HG03039 (cell line): ENCODE data around the gene COMTD1.
A peak's percentile ranks its signal among the peaks of the same experiment; 100 is the strongest.

Experiments
- ATAC-seq: cut with Tn5 transposase; IDR thresholded peaks from one replicate; pipeline ENCODE4 v1.9.1; 2021; ENCODE audit warnings: mild to moderate bottlenecking, moderate library complexity; ENCODE audit not compliant: unreplicated experiment

COMTD1 gene

GRCh38 chr10:75235375-75236177, at the start of gene COMTD1:
Gene COMTD1 (minus strand): TSS chr10:75235957. CDS start chr10:75235928, 29 bp downstream.
- peak; percentile 63 for ATAC-seq

- ATAC-seq, result no peak
Measured at GRCh38 chr10:75283671-75284470, 48.1 kb upstream of the COMTD1 start.

GRCh38 chr10:75283078-75283670, 47.4 kb upstream of the COMTD1 start:
- no peak for ATAC-seq

GRCh38 chr10:75281974-75282373, 46.2 kb upstream of the COMTD1 start:
- ATAC-seq, result no peak

DNA sequence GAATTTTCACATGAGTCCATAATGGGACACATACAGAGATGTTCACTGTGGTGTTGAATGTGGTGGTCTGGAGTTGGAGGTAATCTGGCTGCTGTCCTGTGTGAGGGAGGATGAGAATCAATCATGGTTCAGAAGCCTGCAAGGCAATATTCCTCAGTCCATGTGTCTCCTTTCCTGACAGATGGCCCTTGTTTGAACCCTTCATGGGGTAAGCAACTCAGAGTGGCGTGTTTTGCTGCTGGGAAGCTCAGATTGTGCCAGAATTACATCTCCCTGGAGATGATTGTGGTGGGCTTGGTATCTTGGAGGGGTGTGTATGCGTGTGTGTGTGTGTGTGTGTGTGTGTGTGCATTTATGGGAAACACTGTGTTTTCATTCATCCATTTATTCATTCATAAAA, 44.5 kb upstream of the COMTD1 start:
- ATAC-seq, result no peak

DNA sequence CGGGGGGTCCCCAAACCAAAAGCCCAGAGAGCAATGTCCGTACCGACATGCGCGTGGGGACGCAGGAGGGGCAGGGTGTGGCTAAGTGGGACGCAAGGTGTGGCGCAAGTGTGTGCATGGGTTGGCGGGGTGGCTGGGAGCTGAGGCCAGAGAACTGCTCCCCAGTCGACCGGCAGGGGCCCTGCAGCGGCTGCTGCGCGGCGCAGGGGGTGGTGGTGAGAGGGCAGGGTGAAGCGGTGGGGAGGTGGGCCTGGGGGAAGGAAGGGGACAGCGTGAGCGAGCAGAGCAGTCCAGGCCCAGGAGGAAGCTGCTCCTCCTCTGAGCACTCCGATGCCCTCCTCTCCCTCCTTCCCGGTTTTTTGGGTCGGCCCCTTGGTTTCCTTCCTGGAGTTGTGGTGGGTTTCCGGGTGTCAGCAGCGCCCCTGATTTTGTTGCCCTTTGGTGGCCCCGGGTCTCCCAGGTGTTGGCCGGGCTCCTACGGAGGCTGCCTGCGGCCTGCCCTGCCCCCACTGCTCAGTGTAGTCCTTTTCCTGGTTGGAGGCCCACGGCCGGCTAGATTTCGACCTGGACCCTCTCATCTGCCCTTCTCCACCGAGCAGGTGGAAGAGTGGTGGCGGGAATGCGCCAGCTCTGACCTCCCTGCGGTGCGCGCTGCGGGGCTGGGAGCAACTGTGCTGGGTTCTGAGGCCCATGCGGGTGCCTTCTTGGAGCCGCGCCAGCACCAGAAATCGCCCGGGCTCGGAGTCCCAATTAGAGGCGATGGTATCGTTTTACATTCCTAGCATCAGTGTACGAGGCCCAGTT, 40.5 kb upstream of the COMTD1 start:
- no peak for ATAC-seq

DNA sequence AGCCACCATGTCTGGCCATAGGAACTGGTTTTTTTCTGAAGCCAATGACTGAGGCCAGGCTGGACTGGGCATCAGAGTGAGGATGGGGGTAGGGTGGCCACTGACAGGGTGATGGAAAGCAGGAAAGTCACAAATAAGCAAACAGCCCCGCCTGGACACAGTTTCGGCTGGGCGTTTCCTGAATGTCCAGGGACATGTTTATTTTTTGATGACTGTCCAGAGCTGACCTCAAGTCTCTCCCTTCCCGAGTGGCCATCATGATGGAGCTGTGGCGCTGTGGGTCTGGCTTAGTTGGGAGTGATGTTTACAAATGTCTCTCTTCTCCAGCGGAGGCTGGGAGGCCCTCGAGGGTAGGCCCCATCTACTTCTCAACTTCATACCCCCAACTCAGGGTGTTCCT, 37.1 kb upstream of the COMTD1 start:
- ATAC-seq, result no peak

DNA sequence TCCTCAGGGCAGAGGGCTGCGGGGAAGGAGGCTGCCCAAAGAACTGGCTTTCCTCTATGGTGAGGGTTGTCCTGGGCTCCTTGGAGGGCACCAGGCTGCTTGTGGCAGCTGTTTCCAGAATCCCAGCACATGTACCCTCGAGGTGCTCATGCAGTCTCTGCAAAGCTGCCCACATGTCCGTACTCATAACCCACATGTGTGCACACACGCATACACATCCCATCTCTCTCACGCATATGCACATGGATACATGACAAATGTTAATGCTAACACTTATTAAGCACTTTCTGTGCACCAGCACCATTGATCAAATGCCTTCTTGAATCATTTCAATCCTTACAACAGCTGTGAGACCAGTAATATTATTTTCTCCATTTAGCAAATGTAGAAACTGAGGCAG, 36.3 kb upstream of the COMTD1 start:
- ATAC-seq, result no peak

GRCh38 chr10:75269605-75270004, 33.8 kb upstream of the COMTD1 start:
- ATAC-seq, result no peak

- no peak for ATAC-seq
Measured at GRCh38 chr10:75266945-75267344, 31.2 kb upstream of the COMTD1 start.

DNA sequence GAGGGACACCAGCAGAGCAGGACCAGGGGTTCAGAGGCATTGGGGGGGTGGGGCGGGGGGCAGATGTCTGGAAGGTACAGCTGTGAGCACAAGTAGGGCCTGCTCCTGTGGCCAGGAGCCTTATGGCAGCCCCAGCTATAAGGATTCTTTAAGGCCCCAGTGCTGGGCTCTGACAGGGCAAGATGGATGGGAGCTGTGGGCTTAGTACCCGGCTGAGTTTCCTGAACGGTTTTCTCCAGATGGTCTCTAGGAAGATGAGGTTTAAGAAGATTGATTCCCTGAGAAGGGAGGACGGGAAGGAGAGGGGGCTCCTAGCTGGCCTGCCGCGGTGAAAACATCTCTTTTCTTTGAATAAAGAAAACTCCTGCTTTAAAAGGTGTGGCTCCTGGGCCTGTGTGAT, 30.1 kb upstream of the COMTD1 start:
- ATAC-seq, result no peak

DNA sequence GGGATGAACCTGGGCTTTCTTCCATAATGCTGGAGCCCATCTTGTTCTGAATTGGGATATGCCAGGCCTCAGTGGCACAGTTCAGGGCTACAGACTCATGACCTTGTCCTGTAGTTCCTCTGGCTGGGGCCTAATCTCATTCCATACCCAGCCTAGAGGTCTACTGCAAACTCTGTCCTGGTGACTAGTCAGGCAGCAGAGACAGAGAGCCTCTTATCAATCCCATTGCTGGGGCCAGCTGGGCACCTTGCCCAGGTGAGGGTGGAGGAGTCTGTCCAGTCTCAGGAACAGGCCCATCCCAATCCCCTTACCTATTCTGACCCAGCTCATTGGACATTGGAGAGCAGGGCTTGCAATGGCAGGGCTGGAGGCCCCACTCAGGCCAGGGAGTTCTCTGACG, 28.0 kb upstream of the COMTD1 start:
- ATAC-seq, result no peak

DNA sequence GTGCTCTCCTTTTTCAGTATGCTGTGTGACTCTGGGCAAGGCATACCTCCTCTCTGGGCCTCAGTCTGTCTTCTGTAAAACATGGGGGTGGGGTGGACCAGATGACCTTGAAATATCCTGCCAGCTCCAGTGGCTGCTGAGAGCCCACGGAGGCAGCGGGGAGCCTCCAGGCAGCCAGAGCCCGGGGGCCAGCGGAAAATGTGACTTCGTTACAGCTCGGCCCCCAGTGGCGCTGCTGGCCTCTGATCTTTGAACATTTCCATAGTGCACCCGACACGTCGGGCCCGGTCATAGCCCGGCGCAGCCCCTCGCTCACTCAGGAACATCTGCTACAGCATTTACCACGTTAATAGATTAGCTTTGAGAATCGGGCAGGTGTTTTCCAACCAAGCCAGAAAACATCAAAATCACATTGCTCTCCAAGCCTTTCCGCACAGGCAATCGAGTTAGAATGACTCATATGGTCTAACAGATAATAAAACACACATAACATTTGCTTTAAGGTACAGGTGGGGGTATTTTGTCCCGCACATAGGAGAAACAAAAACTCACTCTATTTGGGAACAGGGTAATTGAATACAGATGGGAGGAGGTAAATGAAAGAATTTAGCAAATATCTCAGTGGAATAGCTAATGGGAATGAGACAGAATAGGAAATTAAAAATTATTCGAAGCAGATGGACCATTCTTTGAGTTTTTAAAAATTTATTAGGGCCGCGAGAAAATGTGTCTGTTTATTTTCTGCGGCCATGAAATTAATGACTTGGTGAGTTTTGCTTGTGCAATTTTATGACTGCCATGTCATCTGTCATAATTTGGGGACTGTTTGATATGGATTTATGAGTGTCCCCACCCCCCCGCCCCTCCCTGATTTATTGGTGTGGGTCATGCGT, 26.3 kb upstream of the COMTD1 start:
- ATAC-seq, result no peak

DNA sequence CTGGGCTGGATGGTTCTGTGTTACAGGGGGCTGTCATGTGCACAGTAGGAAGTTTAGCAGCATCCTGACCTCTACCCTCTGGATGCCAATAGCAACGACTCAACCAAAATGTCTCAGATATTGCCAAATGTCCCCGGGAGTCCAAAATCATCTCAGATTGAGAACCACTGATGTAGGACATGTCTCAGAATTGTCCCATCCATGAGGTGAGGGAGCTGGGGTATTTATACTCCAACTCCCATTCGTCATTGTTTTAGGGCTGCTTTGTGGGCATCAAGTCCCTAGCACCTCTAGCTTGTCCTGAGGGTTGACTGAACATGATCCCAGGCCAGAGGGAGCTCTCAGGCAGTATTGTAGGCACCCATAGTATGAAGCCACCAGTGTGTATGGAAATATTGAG, 25.2 kb upstream of the COMTD1 start:
- no peak for ATAC-seq

GRCh38 chr10:75254739-75255138, 19.0 kb upstream of the COMTD1 start:
- ATAC-seq, result no peak

GRCh38 chr10:75253281-75254220, 17.8 kb upstream of the COMTD1 start:
- ATAC-seq, result no peak

- ATAC-seq, result no peak
Measured at GRCh38 chr10:75250934-75251333, 15.2 kb upstream of the COMTD1 start.

- no peak for ATAC-seq
Measured at GRCh38 chr10:75247797-75248196, 12.0 kb upstream of the COMTD1 start.

GRCh38 chr10:75246506-75246905, 10.7 kb upstream of the COMTD1 start:
- no peak for ATAC-seq
